ENCODE measurements around the gene KCP.

GRCh38 chr7:128924707-128925588 is 14.4 kb upstream of the KCP start:
- TF ChIP-seq EZH2phosphoT487 (IDR thresholded peaks at IDR 0.05; ENCODE audit: low read depth) (no peak), CTCF (IDR thresholded peaks at IDR 0.05; ENCODE audit: low read depth, low read length) (no peak)

All from OCI-LY3 (cell line).